DMS153 treated with DMSO at 0.1 percent for 48 hours (cell line): ENCODE results near the gene NOMO2.
"Not testable (repeated sequence)": the region's sequence is repeated elsewhere in the genome, so short reads cannot be mapped to it uniquely, and the experiment has no call there.

ENCODE experiments used
- DNase-seq: peaks from one replicate; lab custom pipeline; 2025; ENCODE audit not compliant: unreplicated experiment; lab: John Stamatoyannopoulos, UW

Gene NOMO2

DNA sequence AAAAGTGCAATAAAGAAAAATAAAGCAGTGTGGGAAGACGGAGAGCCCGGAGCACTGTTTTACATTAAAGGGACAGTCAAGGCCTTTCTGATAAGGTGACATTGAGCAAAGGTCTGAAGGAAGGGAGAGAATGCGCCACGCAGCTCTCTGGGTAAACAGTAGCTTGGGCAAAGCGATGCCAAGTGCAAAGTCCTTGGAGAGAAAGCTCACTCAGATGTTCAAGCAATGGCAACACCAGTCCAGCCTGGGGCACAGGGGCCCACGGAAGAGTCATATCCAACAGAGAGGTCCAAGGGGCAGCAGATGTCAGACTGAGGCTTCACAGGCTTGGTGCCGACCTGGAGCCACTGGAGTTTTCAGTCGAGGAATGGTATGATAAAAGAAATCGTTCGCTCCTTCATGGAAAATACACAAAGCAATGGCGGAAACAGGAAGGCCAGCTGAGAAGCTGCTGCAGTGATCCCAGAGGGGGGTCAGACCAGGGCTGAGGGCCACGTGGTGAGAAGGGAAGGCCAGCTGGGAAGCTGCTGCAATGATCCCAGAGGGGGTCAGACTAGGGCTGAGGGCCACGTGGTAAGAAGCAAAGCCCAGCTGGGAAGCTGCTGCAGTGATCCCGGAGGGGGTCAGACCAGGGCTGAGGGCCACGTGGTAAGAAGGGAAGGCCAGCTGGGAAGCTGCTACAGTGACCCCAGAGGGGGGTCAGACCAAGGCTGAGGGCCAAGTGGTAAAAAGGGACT lies 40.3 kb downstream of the NOMO2 start:
- DNase-seq, result not testable (repeated sequence)

- DNase-seq, result not testable (repeated sequence)
Observed at GRCh38 chr16:18518536-18519283, 43.2 kb downstream of the NOMO2 start.

DNA sequence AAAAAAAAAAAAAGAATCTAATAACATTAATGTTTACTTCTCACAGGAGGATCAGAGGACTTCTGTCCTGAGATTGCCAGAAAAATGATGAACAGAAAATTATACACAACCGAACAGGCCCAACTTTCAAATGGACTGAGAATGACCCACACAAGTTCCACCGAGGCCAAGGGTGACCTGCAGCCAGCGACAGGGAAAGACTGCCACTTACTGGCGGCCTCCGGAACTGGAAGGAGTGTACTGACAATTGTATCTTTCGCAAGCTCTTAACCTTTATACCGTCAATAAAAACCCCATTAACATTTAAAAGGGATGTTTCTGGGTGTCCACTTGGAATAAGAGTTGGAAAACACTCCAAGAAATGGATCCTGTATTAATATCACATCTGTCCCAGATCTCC lies 63.5 kb downstream of the NOMO2 start:
- DNase-seq, result not testable (repeated sequence)

DNA sequence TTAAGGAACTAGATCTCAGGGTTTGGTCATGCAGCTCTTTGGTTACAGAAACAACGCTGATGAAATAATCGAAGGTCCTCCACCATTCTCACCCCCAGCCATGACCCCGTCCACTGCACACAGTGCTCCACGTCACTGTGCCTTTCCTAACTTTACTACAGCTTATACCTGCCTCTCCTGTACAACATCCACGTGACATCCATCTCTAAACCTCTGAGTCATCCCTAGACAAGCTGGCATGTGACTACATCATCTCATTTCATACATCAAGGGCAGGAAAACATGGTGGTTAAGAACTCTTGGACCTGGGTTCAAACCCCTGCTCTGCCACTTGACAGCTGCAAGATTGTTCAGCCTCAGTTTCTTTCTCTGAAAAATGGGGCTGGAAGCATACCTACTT lies 64.9 kb downstream of the NOMO2 start:
- DNase-seq, result not testable (repeated sequence)

GRCh38 chr16:18492118-18492897 lies 69.6 kb downstream of the NOMO2 start:
- DNase-seq, result not testable (repeated sequence)

GRCh38 chr16:18436025-18436424 lies 125.9 kb downstream of the NOMO2 start:
- DNase-seq, result not testable (repeated sequence)

DNA sequence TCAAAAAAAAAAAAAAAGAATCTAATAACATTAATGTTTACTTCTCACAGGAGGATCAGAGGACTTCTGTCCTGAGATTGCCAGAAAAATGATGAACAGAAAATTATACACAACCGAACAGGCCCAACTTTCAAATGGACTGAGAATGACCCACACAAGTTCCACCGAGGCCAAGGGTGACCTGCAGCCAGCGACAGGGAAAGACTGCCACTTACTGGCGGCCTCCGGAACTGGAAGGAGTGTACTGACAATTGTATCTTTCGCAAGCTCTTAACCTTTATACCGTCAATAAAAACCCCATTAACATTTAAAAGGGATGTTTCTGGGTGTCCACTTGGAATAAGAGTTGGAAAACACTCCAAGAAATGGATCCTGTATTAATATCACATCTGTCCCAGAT lies 146.1 kb downstream of the NOMO2 start:
- DNase-seq, result not testable (repeated sequence)

DNA sequence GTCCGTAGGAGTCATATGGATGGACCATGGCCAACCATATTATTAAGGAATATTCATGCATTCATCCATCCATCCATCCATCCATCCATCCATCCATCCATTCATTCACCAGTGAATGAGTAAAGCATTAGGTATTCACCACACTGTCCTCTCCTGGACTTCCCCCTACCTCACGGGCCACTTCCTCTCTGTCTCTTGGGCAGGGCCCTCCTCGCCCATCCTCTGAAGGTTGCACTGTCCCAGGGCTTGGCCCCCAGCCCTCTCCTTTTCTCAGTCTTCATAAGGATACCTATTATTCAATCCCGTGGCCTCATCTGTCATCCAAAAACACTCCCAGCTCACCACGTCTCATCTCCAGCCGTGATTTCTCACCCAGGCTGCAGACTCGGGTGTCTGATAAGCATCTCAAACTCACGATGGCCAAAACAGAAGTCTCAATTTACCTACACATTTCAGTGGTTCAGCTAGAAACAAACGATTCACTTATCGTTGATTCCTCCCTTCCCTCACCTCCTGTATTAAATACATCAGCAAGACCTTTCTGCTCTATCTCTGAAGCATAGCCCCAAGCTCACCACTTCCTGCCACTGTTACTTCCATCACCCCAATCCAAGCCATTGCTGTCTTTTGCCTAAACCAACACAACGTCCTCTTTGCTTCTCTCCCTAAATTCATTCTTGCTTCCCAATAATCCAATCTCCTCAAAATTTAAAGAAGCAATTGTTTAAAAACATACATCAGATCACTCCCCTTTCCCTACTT lies 152.2 kb downstream of the NOMO2 start:
- DNase-seq, result not testable (repeated sequence)

DNA sequence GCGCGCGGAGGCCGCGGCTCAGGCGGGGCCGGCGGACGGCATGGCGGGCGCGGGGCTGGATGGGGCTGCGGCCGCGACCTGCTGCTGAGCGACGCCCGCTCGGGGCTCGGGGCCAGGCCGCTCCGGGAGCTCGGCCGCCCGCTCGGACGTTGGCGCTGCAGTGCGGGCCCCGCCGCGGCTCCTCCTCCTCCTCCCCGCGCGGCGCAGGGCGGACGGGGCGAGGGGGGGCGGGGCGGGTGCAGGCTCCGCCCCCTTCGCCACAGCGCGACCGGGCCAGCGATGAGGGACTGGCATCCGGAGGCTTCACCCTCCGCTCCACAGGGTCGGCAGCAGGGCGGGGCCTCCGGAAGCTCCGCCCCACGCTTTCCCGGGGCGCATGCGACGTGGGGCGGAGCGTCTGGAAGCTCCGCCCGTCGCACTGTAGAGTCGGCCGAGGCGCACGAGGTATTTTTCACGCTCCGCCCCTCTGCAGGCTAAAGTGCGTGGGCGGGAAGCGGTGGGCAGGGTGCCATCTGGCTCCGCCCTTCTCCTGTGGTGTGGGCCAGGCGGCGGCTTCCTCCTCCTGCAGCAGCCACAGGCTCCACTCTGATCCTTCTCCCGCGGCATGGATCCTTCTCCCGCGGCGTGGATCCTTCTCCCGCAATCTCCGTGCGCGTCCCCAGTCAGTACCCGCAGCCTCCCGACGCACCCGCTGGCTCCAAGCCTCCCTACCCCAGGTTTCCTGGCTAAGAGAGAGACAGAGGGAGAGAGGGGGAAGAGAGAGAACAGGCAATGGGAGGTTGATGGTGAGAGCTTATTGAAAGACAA lies 159.8 kb downstream of the NOMO2 start:
- not testable (repeated sequence) for DNase-seq

GRCh38 chr16:18401159-18401558 lies 160.7 kb downstream of the NOMO2 start:
- not testable (repeated sequence) for DNase-seq

DNA sequence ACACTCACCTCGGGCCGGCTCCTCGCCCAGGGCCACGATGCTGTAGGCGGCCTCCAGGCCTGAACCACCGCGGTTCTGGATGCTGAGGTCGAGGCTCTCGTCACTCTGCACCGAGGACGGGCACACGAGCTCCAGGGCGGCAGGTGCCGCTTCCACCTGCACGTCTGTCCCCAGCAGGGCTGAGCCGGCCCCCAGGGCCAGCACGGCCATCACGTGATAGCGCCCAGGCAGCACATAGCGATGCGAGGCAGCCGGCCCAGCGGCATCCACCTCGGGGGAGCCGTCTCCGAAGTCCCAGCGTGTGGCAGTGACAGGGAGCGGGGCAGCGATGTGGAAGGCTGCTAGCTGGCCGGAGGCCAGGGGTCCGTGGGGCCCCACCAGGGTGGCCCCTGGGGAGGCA lies 167.5 kb downstream of the NOMO2 start:
- DNase-seq, result not testable (repeated sequence)

DNA sequence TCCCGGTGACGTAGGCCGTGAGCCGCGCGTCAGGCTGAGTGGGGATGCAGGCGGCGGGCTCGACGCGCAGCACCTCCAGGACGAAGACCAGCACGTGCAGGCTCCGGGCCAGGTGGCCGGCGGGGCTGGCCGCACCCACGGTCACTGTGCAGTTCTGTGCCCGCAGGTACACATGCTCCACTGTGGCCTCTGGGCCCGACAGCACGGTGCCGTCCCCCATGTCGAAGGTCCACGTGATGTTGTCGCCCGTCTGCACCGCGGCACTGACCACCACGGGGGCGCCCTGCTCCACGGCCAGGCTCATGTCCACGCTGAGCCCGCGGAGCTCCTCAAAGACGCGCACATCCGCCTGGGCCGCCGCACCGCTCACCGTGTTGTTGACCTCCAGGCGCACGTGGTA lies 174.1 kb downstream of the NOMO2 start:
- DNase-seq, result not testable (repeated sequence)

- not testable (repeated sequence) for DNase-seq
Observed at GRCh38 chr16:18386517-18386916, 175.4 kb downstream of the NOMO2 start.

DNA sequence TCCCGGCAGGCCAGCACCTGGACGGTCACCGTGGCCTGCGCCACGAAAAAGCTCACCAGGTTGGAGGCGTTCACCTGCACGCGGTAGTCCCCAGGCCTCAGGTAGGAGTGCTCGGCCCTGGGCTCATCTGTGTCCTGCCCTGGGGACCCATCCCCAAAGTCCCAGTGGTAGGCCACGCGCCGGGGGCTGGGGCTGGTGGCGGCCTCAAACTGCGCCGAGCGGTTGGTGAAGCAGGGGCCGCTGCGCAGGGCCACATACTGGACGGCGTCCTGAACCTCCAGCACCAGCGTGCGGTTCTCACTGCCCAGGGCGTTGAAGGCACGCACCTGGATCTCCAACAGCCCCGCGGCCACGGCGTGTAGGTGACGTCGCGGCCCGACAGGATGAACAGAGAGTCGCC lies 176.6 kb downstream of the NOMO2 start:
- DNase-seq, result not testable (repeated sequence)

DNA sequence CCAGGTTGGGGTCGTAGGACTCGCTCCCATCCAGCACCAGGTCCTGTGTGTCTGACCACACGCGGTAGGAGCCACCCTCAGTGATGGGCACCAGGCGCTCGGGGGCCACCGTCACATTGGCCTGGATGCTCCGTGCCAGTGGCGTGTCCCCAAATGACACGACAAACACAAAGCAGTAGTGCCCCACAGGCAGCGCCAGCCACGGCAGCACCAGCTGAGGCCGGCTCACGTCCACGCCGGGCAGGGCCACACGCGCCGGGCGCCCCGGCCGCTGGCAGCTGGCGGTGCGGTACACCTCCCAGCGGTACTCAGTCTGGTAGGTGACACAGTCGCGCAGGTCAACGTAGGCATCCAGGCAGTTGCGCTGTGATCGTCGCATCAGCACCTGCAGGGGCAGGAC lies 177.0 kb downstream of the NOMO2 start:
- DNase-seq, result not testable (repeated sequence)

- not testable (repeated sequence) for DNase-seq
Observed at GRCh38 chr16:18384098-18384636, 177.7 kb downstream of the NOMO2 start.

DNA sequence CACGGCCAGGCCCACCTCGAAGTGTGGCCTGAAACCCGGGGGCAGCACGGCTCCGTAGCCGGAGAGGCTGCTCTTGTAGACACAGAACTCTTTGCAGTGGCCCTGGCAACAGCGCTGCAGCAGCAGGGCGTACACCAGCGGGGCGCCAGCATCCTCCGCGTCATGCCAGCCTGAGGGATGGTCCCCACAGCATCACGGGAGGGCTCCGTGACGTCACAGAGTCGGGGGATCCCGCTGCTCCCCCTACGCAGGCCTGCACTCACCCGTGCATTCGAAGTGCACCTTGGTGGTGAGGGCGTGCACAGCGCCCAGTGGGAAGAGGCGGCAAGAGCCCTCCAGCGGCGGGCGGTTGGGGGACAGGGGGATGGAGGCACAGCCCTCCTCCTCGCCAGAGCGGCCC lies 179.2 kb downstream of the NOMO2 start:
- not testable (repeated sequence) for DNase-seq
